GM12878 (cell line): ENCODE data around the gene INHBE. TPM values are rescaled to one million over a fixed set of nuclear protein-coding genes. Genes with fewer than 3 reads are reported as not detected.
A peak's percentile ranks its signal among the peaks of the same experiment; 100 is the strongest.

Source experiments
- ATAC-seq: fragments of 200-7000 bp; cut with Tn5 transposase; 3 replicates; pipeline ENCODE4 v1.9.1; 2020; ENCODE audit warnings: mild to moderate bottlenecking, moderate library complexity
- BruUV-seq: library from RNA; stranded (reverse); fragments of 400-500 nt; replicated peaks from 2 replicates; lab custom pipeline; 2021; lab: Mats Ljungman, UMichigan
- CTCF ChIA-PET: fragments of 300-600 bp; sonication (Branson Sonifier 250); formaldehyde crosslinking; extraction: SDS; loops from one replicate; lab custom pipeline; 2021; ENCODE audit warnings: inconsistent platforms; lab: Yijun Ruan, JAX
- POLR2A ChIA-PET: fragments of 350-600 bp; formaldehyde crosslinking; extraction: SDS; loops from one replicate; lab custom pipeline; 2021; ENCODE audit warnings: inconsistent platforms; lab: Charles Lee
- RAD21 ChIA-PET: fragments of 300-600 bp; sonication (Branson Sonifier 250); formaldehyde crosslinking; loops from one replicate; lab custom pipeline; 2023; ENCODE audit warnings: antibody characterized with exemption; ENCODE audit not compliant: unreplicated experiment; lab: Charles Lee
- SMC1A ChIA-PET: fragments of 300-600 bp; sonication (Branson Sonifier 250); formaldehyde crosslinking; loops from one replicate; lab custom pipeline; 2023; ENCODE audit not compliant: unreplicated experiment, uncharacterized antibody; lab: Charles Lee
- DNase-seq: peaks from one replicate; pipeline ENCODE4 v3.0.0-alpha.2; 2011; ENCODE audit warnings: low read depth, low spot score
- FAIRE-seq: peaks from 3 replicates; lab custom pipeline; 2011; peaks lifted over from hg19 to GRCh38; lab: Jason Lieb, UNC
- H2AFZ ChIP-seq: 2 replicates; pipeline ENCODE4 v1.6.0; 2011; ENCODE audit warnings: low read depth, low read length, control low read depth; ENCODE audit not compliant: control insufficient read depth
- H3K27ac ChIP-seq: 2 replicates; pipeline ENCODE4 v1.5.1; 2011; ENCODE audit warnings: control low read depth; ENCODE audit not compliant: control insufficient read depth, insufficient read depth
- H3K27me3 ChIP-seq, 2 experiments: replicated peaks in 1 of 2; 2 replicates each; pipeline versions ENCODE4 v1.6.0 to v1.6.1; 2011; ENCODE audit warnings: low read length in 1 of 2; ENCODE audit not compliant: control insufficient read depth in 2 of 2, insufficient read depth in 2 of 2
- H3K36me3 ChIP-seq, 2 experiments: 2 replicates each; pipeline ENCODE4 v1.5.1; 2011; ENCODE audit warnings: low read length in 1 of 2; ENCODE audit not compliant: control insufficient read depth in 2 of 2, insufficient read depth in 2 of 2
- H3K4me1 ChIP-seq: 2 replicates; pipeline ENCODE4 v1.6.1; 2011; ENCODE audit warnings: mild to moderate bottlenecking, low read length, moderate library complexity, mixed read lengths; ENCODE audit not compliant: control insufficient read depth, insufficient read depth
- H3K4me2 ChIP-seq: 2 replicates; pipeline ENCODE4 v1.6.0; 2011; ENCODE audit warnings: control low read depth; ENCODE audit not compliant: control insufficient read depth, insufficient read depth
- H3K4me3 ChIP-seq: fragments of 200-600 bp; sonication (generic); 2 replicates; pipeline ENCODE4 v1.5.1; 2016
- H3K79me2 ChIP-seq: 2 replicates; pipeline ENCODE4 v1.6.0; 2011; ENCODE audit warnings: low read length; ENCODE audit not compliant: control insufficient read depth, insufficient read depth
- H3K9ac ChIP-seq: 2 replicates; pipeline ENCODE4 v1.8.0; 2011; ENCODE audit warnings: low read length, control low read depth, mixed read lengths; ENCODE audit not compliant: control insufficient read depth, insufficient read depth
- H3K9me3 ChIP-seq: replicated peaks from 3 replicates; pipeline ENCODE4 v1.5.1; 2011; ENCODE audit warnings: mild to moderate bottlenecking, low read length; ENCODE audit not compliant: control insufficient read depth, insufficient read depth
- H4K20me1 ChIP-seq: 2 replicates; pipeline ENCODE4 v1.6.0; 2011; ENCODE audit not compliant: control insufficient read depth, insufficient read depth
- CREM ChIP-seq: IDR thresholded peaks from 2 replicates; pipeline ENCODE4 v1.6.1; 2014; ENCODE audit warnings: antibody characterized with exemption, low read depth
- MEF2B ChIP-seq: fragments of 450-650 bp; IDR thresholded peaks from 2 replicates; pipeline ENCODE4 v1.6.1; 2018; ENCODE audit warnings: mild to moderate bottlenecking, moderate library complexity; ENCODE audit not compliant: partially characterized antibody, poor library complexity, severe bottlenecking
- NFYB ChIP-seq: IDR thresholded peaks from 2 replicates; pipeline ENCODE4 v1.6.1; 2011; ENCODE audit warnings: low read depth, mild to moderate bottlenecking, low read length, improper control_type of control experiment, moderate library complexity; ENCODE audit not compliant: insufficient read depth
- PAX5 ChIP-seq: IDR thresholded peaks from 2 replicates; pipeline ENCODE4 v1.6.1; 2011; ENCODE audit warnings: low read depth, low read length, borderline replicate concordance
- POLR2A ChIP-seq: IDR thresholded peaks from 2 replicates; pipeline ENCODE4 v1.6.1; 2011; ENCODE audit warnings: low read depth, mild to moderate bottlenecking, low read length
- SUPT20H ChIP-seq: IDR thresholded peaks from 2 replicates; pipeline ENCODE4 v1.6.1; 2011; ENCODE audit warnings: low read depth, mild to moderate bottlenecking, low read length, moderate library complexity, borderline replicate concordance; ENCODE audit not compliant: control insufficient read depth
- WGBS: methylation state at CpG from one replicate; pipeline ENCODE4 v1.1.6; 2016; ENCODE audit warnings: low lambda C conversion rate; ENCODE audit not compliant: insufficient replicate concordance, insufficient coverage; ENCODE audit errors: missing lambda C conversion rate; 5-methylcytosine and 5-hydroxymethylcytosine counted together
- in situ Hi-C: fragments of 300-500 bp; cut with MboI; formaldehyde crosslinking; loops from 9 replicates; pipeline ENCODE4 v1.14.3; 2018; ENCODE audit warnings: mixed read lengths
- intact Hi-C: fragments of 100-400 bp; cut with micrococcal nuclease; formaldehyde crosslinking; loops from one replicate; pipeline ENCODE4 v1.14.2; 2022; ENCODE audit not compliant: unreplicated experiment
- polyA plus RNA-seq, 11 experiments: library from polyadenylated mRNA; depleted of rRNA in 4 of 11; unstranded in 6 of 11; stranded (reverse) in 5 of 11; fragments of >200 nt; fragmentation: Nextera tagmentation in 4 of 11; fragmentation: Illumina TruSeq in 1 of 11; extraction: Ambion mirVana in 4 of 11; extraction: Trizol in 1 of 11; gene quantifications; 1 replicate in 1 of 11; 2 replicates in 10 of 11; pipeline versions ENCODE4 v1.2.1 to v1.2.3, GENCODE V29; 2011 to 2016; ENCODE audit warnings: inconsistent platforms in 2 of 11, missing spikeins in 2 of 11, low read depth in 1 of 11
- total RNA-seq, 4 experiments: library from RNA; depleted of rRNA in 3 of 4; stranded (reverse); fragments of >200 nt in 3 of 4; fragmentation: Illumina TruSeq in 1 of 4; extraction: Trizol in 1 of 4; gene quantifications; 2 replicates each; pipeline versions ENCODE4 v1.2.1 to v1.2.3, GENCODE V29; 2013 to 2021
- TF ChIP-seq, protein P1 (sequence below): fragments of 450-650 bp; IDR thresholded peaks from 2 replicates; pipeline ENCODE4 v1.6.1; 2016; ENCODE audit warnings: mild to moderate bottlenecking, moderate library complexity, borderline replicate concordance
- TF ChIP-seq, protein P2 (sequence below): fragments of 150-350 bp; IDR thresholded peaks from 2 replicates; pipeline ENCODE4 v1.6.1; 2014; ENCODE audit warnings: mild to moderate bottlenecking, low read depth, low read length
- TF ChIP-seq, protein P3 (sequence below): fragments of 450-650 bp; IDR thresholded peaks from 2 replicates; pipeline ENCODE4 v1.6.1; 2018; ENCODE audit warnings: borderline replicate concordance, mild to moderate bottlenecking; ENCODE audit not compliant: partially characterized antibody
- TF ChIP-seq, protein P4 (sequence below): fragments of 450-650 bp; IDR thresholded peaks from 2 replicates; pipeline ENCODE4 v1.6.1; 2017; ENCODE audit warnings: mild to moderate bottlenecking

Gene INHBE
- total and polyA plus RNA-seq, 10 of the 15 experiments (the other 5 are each of a cell fraction or from before 2014, with no cell fraction given) = 0.09 to 2.5 (median 0.37) TPM

DNA sequence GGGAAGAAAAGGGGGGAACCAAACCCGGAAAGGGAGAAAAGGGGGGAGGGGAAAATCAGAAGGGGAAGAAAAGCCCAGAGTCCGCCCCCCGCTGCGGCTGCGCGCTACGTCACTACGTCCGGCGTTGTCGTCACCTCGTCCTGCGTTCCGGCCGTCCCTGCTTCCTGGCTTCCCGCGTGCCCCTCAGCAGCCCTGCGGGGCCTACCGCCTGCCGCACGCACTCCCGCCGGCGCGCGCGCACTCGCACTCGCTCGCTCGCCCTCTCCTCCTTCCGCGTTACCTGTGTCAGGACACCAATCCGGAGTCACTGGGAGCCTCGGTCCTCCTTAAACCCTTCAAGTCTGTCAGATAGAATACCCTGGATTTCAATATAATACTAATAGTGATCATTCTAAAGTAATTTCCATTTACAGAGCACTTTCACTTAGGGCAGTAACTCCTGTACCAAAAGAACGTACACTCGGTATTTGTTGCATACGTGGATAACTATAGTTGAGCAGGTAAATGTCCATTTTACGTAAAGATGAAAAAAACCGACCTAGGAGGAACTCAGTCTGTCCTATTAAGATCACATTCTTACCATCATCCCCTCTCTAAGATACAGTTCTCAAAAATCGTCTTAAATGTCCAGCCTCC, 24.1 kb upstream of the INHBE start, which contains the start of gene R3HDM2:
Gene R3HDM2, minus strand, starts transcription at position 113 of the 636 bp plus-strand sequence. CDS start 120,615 bp downstream, outside the sequence.
- peak; percentile 77 for DNase-seq
- ChIA-PET POLR2A (interaction anchor here (1.0 to 3.9 kb wide), 3 partner anchors 17 to 28 kb away, joined by 6 to 26 read pairs (median 11); partner anchors contain the start of gene GLI1), SMC1A (interaction anchor here (2.5 to 3.5 kb wide), 2 partner anchors 23 to 27 kb away, joined by 14 to 24 read pairs; partner anchors contain the start of gene INHBE), CTCF (interaction anchor here (0.9 to 2.5 kb wide), 3 partner anchors 22 to 28 kb away, joined by 3 to 34 read pairs (median 5); no protein-coding TSS in a partner anchor), RAD21 (interaction anchor here (4.6 kb wide), 1 partner anchor 22 kb away, joined by 31 read pairs; no protein-coding TSS in a partner anchor)
- peaks cover 5% of the 10 kb centered on the region; the same call in 1 of the 2 replicates for H3K4me1 ChIP-seq
- no peaks in the 10 kb centered on the region for H3K27me3 ChIP-seq
- H3K9ac ChIP-seq = peak within 1 kb of the TSS; percentile 90
- H3K36me3 ChIP-seq = no peaks in the 10 kb centered on the region
- peak; percentile 96 for FAIRE-seq
- H3K4me3 ChIP-seq = peak within 1 kb of the TSS; percentile 88
- intact Hi-C loops = no loop called here
- H3K27ac ChIP-seq = peak within 1 kb of the TSS; percentile 90
- WGBS = under 1% methylated on average over 41 of the region's 41 CpGs
- in situ Hi-C loops = no loop called here
- TSS peak; percentile 96 for BruUV-seq
- ATAC-seq = peak; percentile 96
- H3K4me2 ChIP-seq = peak within 1 kb of the TSS; percentile 81
- no peaks in the 10 kb centered on the region for H4K20me1 ChIP-seq
- no peaks in the 10 kb centered on the region for H3K9me3 ChIP-seq
- peaks cover 20% of the 10 kb centered on the region for H3K79me2 ChIP-seq
- H2AFZ ChIP-seq = peak within 1 kb of the TSS; percentile 94
- TF ChIP-seq MEF2B = peak; percentile 14
- TF ChIP-seq SUPT20H = no peak
- TF ChIP-seq, protein P1, sequence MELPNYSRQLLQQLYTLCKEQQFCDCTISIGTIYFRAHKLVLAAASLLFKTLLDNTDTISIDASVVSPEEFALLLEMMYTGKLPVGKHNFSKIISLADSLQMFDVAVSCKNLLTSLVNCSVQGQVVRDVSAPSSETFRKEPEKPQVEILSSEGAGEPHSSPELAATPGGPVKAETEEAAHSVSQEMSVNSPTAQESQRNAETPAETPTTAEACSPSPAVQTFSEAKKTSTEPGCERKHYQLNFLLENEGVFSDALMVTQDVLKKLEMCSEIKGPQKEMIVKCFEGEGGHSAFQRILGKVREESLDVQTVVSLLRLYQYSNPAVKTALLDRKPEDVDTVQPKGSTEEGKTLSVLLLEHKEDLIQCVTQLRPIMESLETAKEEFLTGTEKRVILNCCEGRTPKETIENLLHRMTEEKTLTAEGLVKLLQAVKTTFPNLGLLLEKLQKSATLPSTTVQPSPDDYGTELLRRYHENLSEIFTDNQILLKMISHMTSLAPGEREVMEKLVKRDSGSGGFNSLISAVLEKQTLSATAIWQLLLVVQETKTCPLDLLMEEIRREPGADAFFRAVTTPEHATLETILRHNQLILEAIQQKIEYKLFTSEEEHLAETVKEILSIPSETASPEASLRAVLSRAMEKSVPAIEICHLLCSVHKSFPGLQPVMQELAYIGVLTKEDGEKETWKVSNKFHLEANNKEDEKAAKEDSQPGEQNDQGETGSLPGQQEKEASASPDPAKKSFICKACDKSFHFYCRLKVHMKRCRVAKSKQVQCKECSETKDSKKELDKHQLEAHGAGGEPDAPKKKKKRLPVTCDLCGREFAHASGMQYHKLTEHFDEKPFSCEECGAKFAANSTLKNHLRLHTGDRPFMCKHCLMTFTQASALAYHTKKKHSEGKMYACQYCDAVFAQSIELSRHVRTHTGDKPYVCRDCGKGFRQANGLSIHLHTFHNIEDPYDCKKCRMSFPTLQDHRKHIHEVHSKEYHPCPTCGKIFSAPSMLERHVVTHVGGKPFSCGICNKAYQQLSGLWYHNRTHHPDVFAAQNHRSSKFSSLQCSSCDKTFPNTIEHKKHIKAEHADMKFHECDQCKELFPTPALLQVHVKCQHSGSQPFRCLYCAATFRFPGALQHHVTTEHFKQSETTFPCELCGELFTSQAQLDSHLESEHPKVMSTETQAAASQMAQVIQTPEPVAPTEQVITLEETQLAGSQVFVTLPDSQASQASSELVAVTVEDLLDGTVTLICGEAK = peak; percentile 47; the same call in 1 of the 2 replicates
- TF ChIP-seq, protein P2, sequence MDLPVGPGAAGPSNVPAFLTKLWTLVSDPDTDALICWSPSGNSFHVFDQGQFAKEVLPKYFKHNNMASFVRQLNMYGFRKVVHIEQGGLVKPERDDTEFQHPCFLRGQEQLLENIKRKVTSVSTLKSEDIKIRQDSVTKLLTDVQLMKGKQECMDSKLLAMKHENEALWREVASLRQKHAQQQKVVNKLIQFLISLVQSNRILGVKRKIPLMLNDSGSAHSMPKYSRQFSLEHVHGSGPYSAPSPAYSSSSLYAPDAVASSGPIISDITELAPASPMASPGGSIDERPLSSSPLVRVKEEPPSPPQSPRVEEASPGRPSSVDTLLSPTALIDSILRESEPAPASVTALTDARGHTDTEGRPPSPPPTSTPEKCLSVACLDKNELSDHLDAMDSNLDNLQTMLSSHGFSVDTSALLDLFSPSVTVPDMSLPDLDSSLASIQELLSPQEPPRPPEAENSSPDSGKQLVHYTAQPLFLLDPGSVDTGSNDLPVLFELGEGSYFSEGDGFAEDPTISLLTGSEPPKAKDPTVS = no peak
- TF ChIP-seq, protein P3, sequence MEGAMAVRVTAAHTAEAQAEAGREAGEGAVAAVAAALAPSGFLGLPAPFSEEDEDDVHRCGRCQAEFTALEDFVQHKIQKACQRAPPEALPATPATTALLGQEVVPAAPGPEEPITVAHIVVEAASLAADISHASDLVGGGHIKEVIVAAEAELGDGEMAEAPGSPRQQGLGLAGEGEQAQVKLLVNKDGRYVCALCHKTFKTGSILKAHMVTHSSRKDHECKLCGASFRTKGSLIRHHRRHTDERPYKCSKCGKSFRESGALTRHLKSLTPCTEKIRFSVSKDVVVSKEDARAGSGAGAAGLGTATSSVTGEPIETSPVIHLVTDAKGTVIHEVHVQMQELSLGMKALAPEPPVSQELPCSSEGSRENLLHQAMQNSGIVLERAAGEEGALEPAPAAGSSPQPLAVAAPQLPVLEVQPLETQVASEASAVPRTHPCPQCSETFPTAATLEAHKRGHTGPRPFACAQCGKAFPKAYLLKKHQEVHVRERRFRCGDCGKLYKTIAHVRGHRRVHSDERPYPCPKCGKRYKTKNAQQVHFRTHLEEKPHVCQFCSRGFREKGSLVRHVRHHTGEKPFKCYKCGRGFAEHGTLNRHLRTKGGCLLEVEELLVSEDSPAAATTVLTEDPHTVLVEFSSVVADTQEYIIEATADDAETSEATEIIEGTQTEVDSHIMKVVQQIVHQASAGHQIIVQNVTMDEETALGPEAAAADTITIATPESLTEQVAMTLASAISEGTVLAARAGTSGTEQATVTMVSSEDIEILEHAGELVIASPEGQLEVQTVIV = peak; percentile 54
- TF ChIP-seq, protein P4, sequence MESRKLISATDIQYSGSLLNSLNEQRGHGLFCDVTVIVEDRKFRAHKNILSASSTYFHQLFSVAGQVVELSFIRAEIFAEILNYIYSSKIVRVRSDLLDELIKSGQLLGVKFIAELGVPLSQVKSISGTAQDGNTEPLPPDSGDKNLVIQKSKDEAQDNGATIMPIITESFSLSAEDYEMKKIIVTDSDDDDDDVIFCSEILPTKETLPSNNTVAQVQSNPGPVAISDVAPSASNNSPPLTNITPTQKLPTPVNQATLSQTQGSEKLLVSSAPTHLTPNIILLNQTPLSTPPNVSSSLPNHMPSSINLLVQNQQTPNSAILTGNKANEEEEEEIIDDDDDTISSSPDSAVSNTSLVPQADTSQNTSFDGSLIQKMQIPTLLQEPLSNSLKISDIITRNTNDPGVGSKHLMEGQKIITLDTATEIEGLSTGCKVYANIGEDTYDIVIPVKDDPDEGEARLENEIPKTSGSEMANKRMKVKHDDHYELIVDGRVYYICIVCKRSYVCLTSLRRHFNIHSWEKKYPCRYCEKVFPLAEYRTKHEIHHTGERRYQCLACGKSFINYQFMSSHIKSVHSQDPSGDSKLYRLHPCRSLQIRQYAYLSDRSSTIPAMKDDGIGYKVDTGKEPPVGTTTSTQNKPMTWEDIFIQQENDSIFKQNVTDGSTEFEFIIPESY = no peak
- TF ChIP-seq PAX5 = peak; percentile 34; the same call in 1 of the 2 replicates
- peak; percentile 96 for TF ChIP-seq POLR2A
- peak; percentile 93 for TF ChIP-seq CREM
- peak; percentile 42; the same call in 1 of the 2 replicates for TF ChIP-seq NFYB
